Caco-2 (cell line): ENCODE data around the gene LRMDA. TPM values are rescaled to one million over a fixed set of nuclear protein-coding genes. Genes with fewer than 3 reads are reported as not detected.

Experiments
- BruUV-seq: library from RNA; stranded (reverse); fragments of 400-500 nt; replicated peaks from 2 replicates; lab custom pipeline; 2021; lab: Mats Ljungman, UMichigan
- CTCF ChIA-PET: fragments of 300-600 bp; sonication (Branson Sonifier 250); formaldehyde crosslinking; loops from one replicate; lab custom pipeline; 2022; ENCODE audit warnings: antibody characterized with exemption; lab: Charles Lee
- POLR2A ChIA-PET: fragments of 300-600 bp; sonication (Branson Sonifier 250); formaldehyde crosslinking; loops from one replicate; lab custom pipeline; 2022; ENCODE audit warnings: antibody characterized with exemption; lab: Charles Lee
- DNase-seq, 2 experiments: peaks; one replicate each; pipeline versions ENCODE4 v3.0.0 to v3.0.0-alpha.2; 2020 to 2022
- H3K27me3 ChIP-seq: replicated peaks from 2 replicates; pipeline ENCODE4 v1.6.0; 2011; ENCODE audit warnings: low read length; ENCODE audit not compliant: control insufficient read depth, insufficient read depth
- H3K36me3 ChIP-seq: 2 replicates; pipeline ENCODE4 v1.5.1; 2011; ENCODE audit warnings: low read length; ENCODE audit not compliant: control insufficient read depth, insufficient read depth
- H3K4me1 ChIP-seq: fragments of 250-450 bp; sonication (Bioruptor Pico); 2 replicates; pipeline ENCODE4 v1.5.1; 2020; ENCODE audit warnings: mild to moderate bottlenecking
- H3K4me3 ChIP-seq: 2 replicates; pipeline ENCODE4 v1.5.1; 2011; ENCODE audit warnings: low read depth, mild to moderate bottlenecking, control low read depth, low read length
- H3K9me3 ChIP-seq: fragments of 250-450 bp; sonication (Bioruptor Pico); 2 replicates; pipeline ENCODE4 v1.5.1; 2020; ENCODE audit warnings: mild to moderate bottlenecking, moderate library complexity
- H3K27ac Mint-ChIP-seq: one replicate; pipeline ENCODE4 v1.8.0; 2022; ENCODE audit warnings: mixed read lengths; ENCODE audit not compliant: unreplicated experiment
- H3K27me3 Mint-ChIP-seq: one replicate; pipeline ENCODE4 v1.8.0; 2022; ENCODE audit warnings: mixed read lengths; ENCODE audit not compliant: insufficient read depth, unreplicated experiment
- H3K36me3 Mint-ChIP-seq: one replicate; pipeline ENCODE4 v1.8.0; 2022; ENCODE audit warnings: mild to moderate bottlenecking, mixed read lengths; ENCODE audit not compliant: insufficient read depth, unreplicated experiment
- H3K4me1 Mint-ChIP-seq: one replicate; pipeline ENCODE4 v1.8.0; 2022; ENCODE audit warnings: low read depth, mixed read lengths; ENCODE audit not compliant: unreplicated experiment
- H3K4me3 Mint-ChIP-seq: one replicate; pipeline ENCODE4 v1.8.0; 2022; ENCODE audit warnings: mild to moderate bottlenecking, moderate library complexity, mixed read lengths; ENCODE audit not compliant: unreplicated experiment
- H3K9me3 Mint-ChIP-seq: one replicate; pipeline ENCODE4 v1.8.0; 2022; ENCODE audit warnings: mixed read lengths; ENCODE audit not compliant: unreplicated experiment
- intact Hi-C: fragments of 100-400 bp; cut with micrococcal nuclease; formaldehyde crosslinking; loops from one replicate; pipeline ENCODE4 v1.10.0; 2022; ENCODE audit not compliant: unreplicated experiment
- total RNA-seq: library from RNA; stranded (reverse); gene quantifications from 2 replicates; pipeline ENCODE4 v1.2.3, GENCODE V29; 2022
- TF ChIP-seq, protein P1 (sequence below), 2 experiments: fragments of 200-600 bp in 1 of 2; IDR thresholded peaks; 1 replicate in 1 of 2; 2 replicates in 1 of 2; pipeline versions ENCODE4 v1.5.1 to v1.8.0; 2011 to 2022; ENCODE audit warnings: antibody characterized with exemption in 1 of 2, control low read depth in 1 of 2, inconsistent platforms in 1 of 2, low read depth in 1 of 2, low read length in 1 of 2, mild to moderate bottlenecking in 1 of 2, moderate library complexity in 1 of 2; ENCODE audit not compliant: insufficient read depth in 1 of 2, severe bottlenecking in 1 of 2, unreplicated experiment in 1 of 2

LRMDA gene
- total RNA-seq, 1 experiment from 2014 or later, result 18.5 TPM

- H3K9me3 Mint-ChIP-seq, result no peaks in the 10 kb centered on the region
- no peaks in the 10 kb centered on the region for H3K36me3 ChIP-seq
- no peak overlapping the region for H3K4me3 ChIP-seq
- DNase-seq, result no peak
- BruUV-seq, result no TSS peak
- POLR2A ChIA-PET, result no interaction called here
- peaks cover 41% of the 10 kb centered on the region for H3K4me1 ChIP-seq
- peak overlapping the region; percentile 19 for H3K27ac Mint-ChIP-seq
- H3K4me1 Mint-ChIP-seq, result peaks cover 33% of the 10 kb centered on the region
- no peaks in the 10 kb centered on the region for H3K36me3 Mint-ChIP-seq
- no peaks in the 10 kb centered on the region for H3K27me3 Mint-ChIP-seq
- intact Hi-C loops, result no loop called here
- H3K4me3 Mint-ChIP-seq, result no peak overlapping the region
- no peaks in the 10 kb centered on the region for H3K27me3 ChIP-seq
- TF ChIP-seq, protein P1, sequence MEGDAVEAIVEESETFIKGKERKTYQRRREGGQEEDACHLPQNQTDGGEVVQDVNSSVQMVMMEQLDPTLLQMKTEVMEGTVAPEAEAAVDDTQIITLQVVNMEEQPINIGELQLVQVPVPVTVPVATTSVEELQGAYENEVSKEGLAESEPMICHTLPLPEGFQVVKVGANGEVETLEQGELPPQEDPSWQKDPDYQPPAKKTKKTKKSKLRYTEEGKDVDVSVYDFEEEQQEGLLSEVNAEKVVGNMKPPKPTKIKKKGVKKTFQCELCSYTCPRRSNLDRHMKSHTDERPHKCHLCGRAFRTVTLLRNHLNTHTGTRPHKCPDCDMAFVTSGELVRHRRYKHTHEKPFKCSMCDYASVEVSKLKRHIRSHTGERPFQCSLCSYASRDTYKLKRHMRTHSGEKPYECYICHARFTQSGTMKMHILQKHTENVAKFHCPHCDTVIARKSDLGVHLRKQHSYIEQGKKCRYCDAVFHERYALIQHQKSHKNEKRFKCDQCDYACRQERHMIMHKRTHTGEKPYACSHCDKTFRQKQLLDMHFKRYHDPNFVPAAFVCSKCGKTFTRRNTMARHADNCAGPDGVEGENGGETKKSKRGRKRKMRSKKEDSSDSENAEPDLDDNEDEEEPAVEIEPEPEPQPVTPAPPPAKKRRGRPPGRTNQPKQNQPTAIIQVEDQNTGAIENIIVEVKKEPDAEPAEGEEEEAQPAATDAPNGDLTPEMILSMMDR (IDR thresholded peaks at IDR 0.05; ENCODE audit: insufficient read depth in 1 of 2, low read depth in 1 of 2, low read length in 1 of 2, severe bottlenecking in 1 of 2, unreplicated experiment in 1 of 2), result no peak
- CTCF ChIA-PET, result interaction anchor here (0.5 to 0.6 kb wide), 2 partner anchors 35 to 1441 kb away, joined by 3 read pairs; no protein-coding TSS in a partner anchor
- no peaks in the 10 kb centered on the region for H3K9me3 ChIP-seq
Measured at GRCh38 chr10:75496191-75496567, 64.8 kb downstream of the LRMDA start.

DNA sequence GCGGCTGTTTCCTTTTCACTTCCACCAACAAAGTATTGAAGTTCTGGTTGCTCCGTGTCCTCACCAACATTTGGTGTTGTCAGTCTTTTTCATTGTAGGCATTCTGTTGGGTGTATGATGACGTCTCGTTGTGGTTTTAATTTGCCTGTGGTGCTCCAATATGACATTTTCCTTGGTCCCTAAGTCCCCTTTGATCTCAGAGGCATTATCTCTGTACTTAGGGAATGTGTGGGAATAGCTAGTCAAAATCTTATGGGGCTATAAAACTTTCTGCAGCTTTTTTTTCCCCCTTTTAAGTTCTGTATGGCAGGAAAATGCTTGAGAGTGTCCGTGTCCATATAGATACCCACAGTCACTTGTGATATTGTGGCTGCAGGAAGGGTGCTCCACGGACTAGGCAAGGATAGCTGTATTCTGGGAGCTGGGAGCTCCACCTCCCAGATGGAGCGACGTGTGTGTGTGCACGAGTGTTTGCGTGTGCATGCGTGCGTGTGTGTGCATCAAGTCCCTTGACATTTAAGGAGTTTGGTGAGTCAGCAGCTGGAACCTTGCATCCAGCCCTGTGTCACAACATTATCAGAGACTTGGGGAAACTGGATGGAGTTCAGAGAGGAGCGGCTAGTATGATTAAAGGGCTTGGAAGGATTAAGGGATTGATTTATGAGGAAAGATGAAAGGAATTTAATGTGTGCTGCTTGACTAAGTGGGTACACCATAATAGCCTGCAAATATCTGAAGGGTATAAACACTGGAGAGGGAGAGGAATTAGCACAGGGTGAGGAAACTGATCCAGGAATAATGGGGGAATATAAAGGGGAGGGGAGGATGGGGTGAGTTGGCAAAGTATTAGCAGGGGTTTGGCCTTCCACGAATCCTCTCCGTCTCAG is 66.8 kb downstream of the LRMDA start:
- no TSS peak for BruUV-seq
- Mint-ChIP-seq H3K27ac (peak overlapping the region; percentile 1), H3K9me3 (no peaks in the 10 kb centered on the region), H3K4me3 (peak overlapping the region; percentile 7), H3K36me3 (no peaks in the 10 kb centered on the region), H3K4me1 (peaks cover 46% of the 10 kb centered on the region), H3K27me3 (no peaks in the 10 kb centered on the region)
- Histone ChIP-seq H3K4me1 (peaks cover 51% of the 10 kb centered on the region), H3K4me3 (no peak overlapping the region), H3K27me3 (no peaks in the 10 kb centered on the region), H3K9me3 (no peaks in the 10 kb centered on the region), H3K36me3 (no peaks in the 10 kb centered on the region)
- POLR2A ChIA-PET, result interaction anchor here (1.0 to 1.3 kb wide), 2 partner anchors 68 to 96 kb away, joined by 3 to 4 read pairs; partner anchors contain the start of gene ZNF503
- peak; percentile 57 to 58 for DNase-seq
- TF ChIP-seq, protein P1 (IDR thresholded peaks at IDR 0.05; ENCODE audit: insufficient read depth in 1 of 2, low read depth in 1 of 2, low read length in 1 of 2, severe bottlenecking in 1 of 2, unreplicated experiment in 1 of 2), result no peak
- intact Hi-C loops, result loop anchor here (1.0 to 2.0 kb wide), 3 partner anchors 29 to 93 kb away; no protein-coding TSS in a partner anchor
- CTCF ChIA-PET, result interaction anchor here (0.6 kb wide), 1 partner anchor 67 kb away, joined by 4 read pairs; no protein-coding TSS in a partner anchor

DNA sequence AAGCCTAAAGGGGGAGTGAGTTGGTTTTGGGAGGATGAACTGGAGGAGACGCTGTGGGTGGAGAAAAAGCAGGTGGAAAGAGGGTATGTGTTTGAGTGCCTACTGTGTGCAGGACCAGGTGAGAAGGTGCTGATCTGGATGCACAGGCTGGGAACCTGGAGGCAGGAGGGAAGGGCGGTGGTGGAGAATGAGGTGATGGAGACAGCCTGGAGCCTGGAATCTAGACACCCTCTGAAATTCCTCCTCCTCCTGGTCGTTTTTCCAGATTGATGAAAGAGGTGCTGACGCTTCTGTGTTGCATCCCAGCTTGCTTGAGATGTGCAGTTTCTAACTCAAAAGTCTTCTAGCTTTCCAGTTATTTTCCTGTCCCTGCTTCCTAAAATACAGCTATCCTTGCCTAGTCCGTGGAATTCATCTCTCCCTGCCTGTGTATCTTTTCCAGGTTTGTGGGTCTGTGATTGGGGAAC is 67.5 kb downstream of the LRMDA start:
- CTCF ChIA-PET, result no interaction called here
- no peak overlapping the region for H3K4me3 Mint-ChIP-seq
- H3K9me3 Mint-ChIP-seq, result no peaks in the 10 kb centered on the region
- H3K27ac Mint-ChIP-seq, result peak overlapping the region; percentile 1
- TF ChIP-seq, protein P1 (IDR thresholded peaks at IDR 0.05; ENCODE audit: insufficient read depth in 1 of 2, low read depth in 1 of 2, low read length in 1 of 2, severe bottlenecking in 1 of 2, unreplicated experiment in 1 of 2), result no peak
- H3K27me3 Mint-ChIP-seq, result no peaks in the 10 kb centered on the region
- no TSS peak for BruUV-seq
- no peaks in the 10 kb centered on the region for H3K27me3 ChIP-seq
- H3K36me3 Mint-ChIP-seq, result no peaks in the 10 kb centered on the region
- no peaks in the 10 kb centered on the region for H3K36me3 ChIP-seq
- H3K4me3 ChIP-seq, result no peak overlapping the region
- no peaks in the 10 kb centered on the region for H3K9me3 ChIP-seq
- POLR2A ChIA-PET, result interaction anchor here (1.0 to 1.3 kb wide), 2 partner anchors 68 to 97 kb away, joined by 3 to 4 read pairs; partner anchors contain the start of gene ZNF503
- peaks cover 46% of the 10 kb centered on the region for H3K4me1 Mint-ChIP-seq
- H3K4me1 ChIP-seq, result peaks cover 51% of the 10 kb centered on the region
- DNase-seq, result no peak
- intact Hi-C loops, result loop anchor here (1.0 to 2.0 kb wide), 3 partner anchors 30 to 94 kb away; no protein-coding TSS in a partner anchor
